Measurements from ENCODE around the gene ANAPC10.
"Not testable (repeated sequence)": the region's sequence is repeated elsewhere in the genome, so short reads cannot be mapped to it uniquely, and the experiment has no call there.

Gene ANAPC10

GRCh38 chr4:145000656-145001055 lies 97.3 kb downstream of the ANAPC10 start:
- not testable (repeated sequence) for DNase-seq

- no peak for DNase-seq
Measured at GRCh38 chr4:144989306-144989705, 108.7 kb downstream of the ANAPC10 start.

GRCh38 chr4:144985531-144985930 lies 112.5 kb downstream of the ANAPC10 start:
- no peak for DNase-seq

GRCh38 chr4:144985014-144985413 lies 113.0 kb downstream of the ANAPC10 start:
- DNase-seq = no peak

- DNase-seq = no peak
Measured at GRCh38 chr4:144984241-144984640, 113.8 kb downstream of the ANAPC10 start.

- no peak for DNase-seq
Measured at GRCh38 chr4:144975718-144976117, 122.3 kb downstream of the ANAPC10 start.

GRCh38 chr4:144970597-144970996 lies 127.4 kb downstream of the ANAPC10 start:
- DNase-seq = no peak

- DNase-seq = no peak
Measured at GRCh38 chr4:144969821-144970220, 128.2 kb downstream of the ANAPC10 start.

- no peak for DNase-seq
Measured at GRCh38 chr4:144968606-144969005, 129.4 kb downstream of the ANAPC10 start.

GRCh38 chr4:144967161-144967560 lies 130.8 kb downstream of the ANAPC10 start:
- no peak for DNase-seq

- DNase-seq = no peak
Measured at GRCh38 chr4:144962300-144962699, 135.7 kb downstream of the ANAPC10 start.

- DNase-seq = no peak
Measured at GRCh38 chr4:144955104-144955503, 142.9 kb downstream of the ANAPC10 start.

GRCh38 chr4:144954230-144954629 lies 143.8 kb downstream of the ANAPC10 start:
- DNase-seq = no peak

GRCh38 chr4:144948421-144948820 lies 149.6 kb downstream of the ANAPC10 start:
- no peak for DNase-seq

- no peak for DNase-seq
Measured at GRCh38 chr4:144948009-144948408, 150.0 kb downstream of the ANAPC10 start.
